Measurements from ENCODE around the gene ATP5MC3.
A peak's percentile ranks its signal among the peaks of the same experiment; 100 is the strongest.

The ATP5MC3 gene

GRCh38 chr2:175167792-175168563, 13.5 kb downstream of the ATP5MC3 start, which contains the start of gene ATF2:
Gene ATF2, minus strand, starts transcription at chr2:175168203. Its CDS starts 31,760 bp downstream, at chr2:175136443.
- DNase-seq: peak; percentile 98 to 99

- no peak for DNase-seq
These were observed 14.3 kb downstream of the ATP5MC3 start for GRCh38 chr2:175167076-175167791.

DNA sequence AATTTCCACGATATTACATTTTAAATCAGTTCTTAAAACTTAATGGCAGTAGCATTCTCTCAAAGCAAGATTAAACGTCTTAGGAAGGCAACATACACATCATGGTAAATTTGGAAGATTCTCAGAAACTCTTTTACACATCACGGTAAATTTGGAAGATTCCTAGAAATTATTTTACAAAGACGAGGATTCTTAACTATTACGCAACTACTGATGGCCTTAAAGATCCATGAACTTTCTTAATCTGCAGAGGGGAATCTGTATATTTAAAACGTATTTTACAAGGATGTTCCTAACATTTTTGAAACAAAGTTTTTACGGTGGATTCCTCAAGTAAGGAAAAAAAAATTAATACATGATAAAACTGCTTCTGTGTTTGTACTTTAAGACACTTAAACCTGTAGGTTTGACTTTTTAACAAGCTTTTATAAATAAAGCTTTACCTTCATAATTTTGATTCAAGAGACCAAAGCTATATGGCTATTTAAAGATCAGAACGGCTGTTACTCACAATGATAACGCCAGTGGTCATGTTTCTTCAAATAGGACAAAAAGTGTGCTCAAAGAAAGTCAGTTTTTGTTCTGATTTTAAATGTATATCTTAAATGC, 15.2 kb downstream of the ATP5MC3 start:
- no peak for DNase-seq

- no peak for DNase-seq
These were observed 17.3 kb downstream of the ATP5MC3 start for GRCh38 chr2:175164235-175164634.

DNA sequence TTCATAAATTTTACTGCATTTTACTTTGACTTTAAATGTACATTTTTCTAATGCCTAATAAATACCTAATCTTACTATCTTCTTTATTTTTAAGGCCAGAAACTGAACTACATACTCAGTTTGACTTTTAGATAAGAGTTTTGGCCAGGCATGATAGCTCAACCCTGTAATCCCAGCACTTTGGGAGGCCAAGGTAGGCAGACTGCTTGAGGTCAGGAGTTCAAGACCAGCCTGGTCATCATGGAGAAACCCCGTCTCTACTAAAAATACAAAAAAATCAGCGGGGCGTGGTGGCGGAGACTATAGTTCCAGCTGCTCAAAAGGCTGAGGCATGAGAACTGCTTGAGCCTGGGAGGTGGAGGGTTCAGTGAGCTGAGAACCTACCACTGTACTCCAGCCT, 22.6 kb downstream of the ATP5MC3 start:
- no peak for DNase-seq

DNA sequence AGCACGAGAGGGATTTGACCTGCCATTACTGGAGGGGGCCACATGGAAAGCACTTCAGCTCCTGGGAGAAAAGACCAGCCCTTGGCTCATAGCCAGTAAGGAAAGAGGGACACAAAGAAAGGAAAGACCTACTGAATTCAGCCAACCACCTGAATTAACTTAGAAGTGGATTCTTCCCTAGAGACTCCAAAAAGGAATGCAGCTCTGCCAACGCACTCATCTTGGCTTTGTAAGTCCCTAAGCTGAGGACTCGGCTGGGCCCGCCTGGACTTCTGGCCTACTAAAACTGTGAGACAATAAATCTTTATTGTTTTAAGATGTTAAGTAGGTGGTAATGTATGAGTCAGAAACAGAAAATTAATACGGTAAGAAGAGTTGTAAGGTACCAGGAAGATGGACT, 25.0 kb downstream of the ATP5MC3 start:
- DNase-seq: no peak

GRCh38 chr2:175154661-175155082, 26.8 kb downstream of the ATP5MC3 start:
- no peak for DNase-seq

DNA sequence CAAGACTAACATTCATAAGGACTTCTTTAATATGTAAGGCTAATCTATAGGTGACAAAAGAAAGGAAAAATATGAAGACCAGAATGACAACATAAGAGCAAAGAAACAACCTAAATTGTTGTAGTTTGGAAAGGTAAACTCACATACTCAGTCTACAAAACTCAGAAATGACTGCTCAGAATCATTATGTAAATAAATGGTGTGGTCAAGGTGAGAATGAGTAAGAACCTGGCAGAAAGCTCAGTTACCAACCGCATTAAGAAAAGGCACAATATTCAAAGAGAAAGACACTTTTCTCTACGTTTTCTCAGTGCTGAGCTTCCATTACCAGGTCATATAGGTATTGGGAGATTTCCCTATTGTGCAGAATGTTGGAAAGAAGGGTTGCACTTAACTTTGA, 29.3 kb downstream of the ATP5MC3 start:
- DNase-seq: no peak

GRCh38 chr2:175151791-175152190, 29.7 kb downstream of the ATP5MC3 start:
- no peak for DNase-seq

- no peak for DNase-seq
These were observed 34.3 kb downstream of the ATP5MC3 start for GRCh38 chr2:175147186-175147585.

DNA sequence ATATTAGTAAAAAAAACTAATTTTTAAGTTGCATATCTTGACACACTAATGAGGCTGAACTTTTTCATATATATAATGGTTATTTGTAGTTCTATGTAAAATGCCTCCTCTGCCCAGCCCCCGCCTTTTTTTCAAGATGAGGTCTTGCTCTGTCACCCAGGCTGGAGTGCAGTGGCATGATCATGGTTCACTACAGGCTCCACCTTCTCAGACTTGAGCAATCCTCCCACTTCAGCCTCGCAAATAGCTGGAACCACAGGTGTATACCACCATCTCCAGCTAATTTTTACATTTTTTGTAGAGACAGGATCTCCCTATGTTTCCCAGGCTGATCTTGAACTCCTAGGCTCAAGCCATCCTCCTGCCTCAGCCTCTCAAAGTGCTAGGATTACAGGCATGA, 37.8 kb downstream of the ATP5MC3 start:
- no peak for DNase-seq

- DNase-seq: no peak
These were observed 38.3 kb downstream of the ATP5MC3 start for GRCh38 chr2:175143191-175143590.

GRCh38 chr2:175140332-175140731, 41.2 kb downstream of the ATP5MC3 start:
- no peak for DNase-seq

DNA sequence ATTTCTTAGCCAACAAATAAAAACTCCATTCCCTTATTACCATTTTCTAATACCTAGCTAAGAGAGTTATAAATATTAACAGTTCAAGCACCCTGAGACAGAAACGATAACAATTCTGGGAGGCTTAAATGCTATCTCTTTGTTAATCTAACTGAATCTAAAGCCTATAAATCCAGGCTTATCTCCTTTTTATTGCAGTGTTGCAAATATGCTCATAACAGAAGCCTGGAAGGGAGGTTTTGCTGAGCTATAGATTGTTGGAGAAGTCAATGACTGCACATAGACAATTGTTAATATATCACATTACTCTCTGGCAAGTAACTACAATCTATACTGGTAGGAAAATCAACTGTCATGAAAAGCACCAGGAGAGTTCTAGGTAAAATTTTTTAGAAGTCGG, 43.7 kb downstream of the ATP5MC3 start:
- no peak for DNase-seq

GRCh38 chr2:175136334-175137215, 44.9 kb downstream of the ATP5MC3 start:
- no peak for DNase-seq

DNA sequence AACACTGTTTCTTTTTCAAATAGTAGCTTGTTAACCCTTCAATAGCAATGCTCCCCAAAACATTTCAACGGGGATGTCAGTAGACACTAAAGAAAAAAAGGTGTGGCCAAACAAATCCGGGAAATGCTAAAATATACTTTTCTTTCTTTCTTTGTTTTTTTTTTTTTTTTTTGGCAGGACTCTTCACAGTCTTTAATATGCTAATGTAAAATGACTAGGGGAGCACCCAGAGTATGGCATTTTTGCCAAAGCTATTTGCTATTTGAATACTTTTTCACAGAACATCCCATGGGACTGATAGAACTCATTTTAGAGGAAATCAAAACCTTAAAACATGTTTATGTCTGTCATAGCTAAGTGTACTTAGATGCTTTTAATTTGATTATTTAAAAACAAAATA, 45.6 kb downstream of the ATP5MC3 start:
- no peak for DNase-seq

DNA sequence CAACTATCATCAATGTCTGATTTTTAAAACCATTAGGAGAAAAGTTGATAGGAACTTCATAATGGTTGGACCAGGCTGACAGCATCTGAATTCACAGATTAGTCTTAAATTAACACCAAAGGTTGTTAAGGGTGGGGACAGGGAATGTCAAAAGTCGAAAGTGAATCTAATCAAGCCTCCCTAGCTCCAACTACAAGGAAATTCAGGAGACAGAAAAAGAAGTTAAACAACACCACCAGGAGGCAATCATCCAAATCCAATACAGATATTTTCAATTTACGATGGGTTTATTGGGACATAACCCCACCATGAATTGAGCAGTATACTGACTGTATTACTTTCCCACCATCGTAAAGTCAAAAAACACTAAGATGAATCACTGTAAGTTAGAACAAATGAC, 46.3 kb downstream of the ATP5MC3 start:
- no peak for DNase-seq

DNA sequence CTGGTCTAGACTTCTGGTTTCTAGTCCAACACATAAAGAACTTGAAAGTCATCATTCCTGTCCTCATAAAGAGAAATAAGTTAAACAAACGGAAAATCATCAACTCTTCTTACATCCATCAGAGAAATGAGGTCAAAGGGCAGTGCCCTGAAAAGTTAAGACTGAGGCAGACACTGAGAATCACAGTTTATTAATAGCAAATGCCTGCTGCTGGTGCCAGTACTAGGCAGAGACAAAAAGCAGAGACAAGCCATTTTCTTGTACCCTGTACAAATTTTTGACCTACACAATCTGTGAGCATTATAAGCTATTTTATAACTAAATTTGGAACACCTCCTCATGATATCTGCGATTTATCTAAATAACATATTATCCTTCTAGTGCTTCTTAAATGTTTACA, 50.3 kb downstream of the ATP5MC3 start:
- DNase-seq: no peak

- DNase-seq: no peak
These were observed 54.8 kb downstream of the ATP5MC3 start for GRCh38 chr2:175126661-175127060.

Measured in cerebellar nuclear complex (tissue), 1 donor.